CD4-positive, alpha-beta T cell (primary cell): ENCODE measurements around the gene CDK18. TPM values are rescaled to one million over a fixed set of nuclear protein-coding genes. Genes with fewer than 3 reads are reported as not detected.

ENCODE experiments used
- ATAC-seq: fragments of 200-7000 bp; cut with Tn5 transposase; one replicate; pipeline ENCODE4 v1.10.0; 2022; ENCODE audit warnings: mild to moderate bottlenecking; ENCODE audit not compliant: poor library complexity
- CTCF ChIA-PET: fragments of 350-600 bp; sonication (Branson Sonifier 250); formaldehyde crosslinking; loops from one replicate; lab custom pipeline; 2021; ENCODE audit warnings: antibody characterized with exemption, inconsistent platforms; lab: Charles Lee
- POLR2A ChIA-PET: fragments of 350-600 bp; sonication (Branson Sonifier 250); formaldehyde crosslinking; loops from one replicate; lab custom pipeline; 2021; ENCODE audit warnings: antibody characterized with exemption, inconsistent platforms; lab: Charles Lee
- DNase-seq, 14 experiments: peaks; one replicate each; pipeline ENCODE4 v3.0.0-alpha.2; 2013 to 2020; ENCODE audit warnings: mixed read lengths in 2 of 14
- H3K27ac ChIP-seq, 2 donors: one replicate each; pipeline versions ENCODE4 v1.5.1 to v1.7.0; 2013; ENCODE audit warnings: low read length in 2 of 2, low read depth in 1 of 2, mild to moderate bottlenecking in 1 of 2
- H3K27me3 ChIP-seq, 2 experiments: 1 replicate in 1 of 2; 2 replicates in 1 of 2; pipeline versions ENCODE4 v1.6.1 to v1.7.0; 2013; ENCODE audit warnings: low read length in 2 of 2, control low read depth in 1 of 2, mild to moderate bottlenecking in 1 of 2, moderate library complexity in 1 of 2; ENCODE audit not compliant: insufficient read depth in 2 of 2, control insufficient read depth in 1 of 2
- H3K36me3 ChIP-seq: one replicate; pipeline ENCODE4 v1.6.1; 2013; ENCODE audit warnings: low read length, control low read depth; ENCODE audit not compliant: insufficient read depth
- H3K4me1 ChIP-seq: one replicate; pipeline ENCODE4 v1.6.1; 2013; ENCODE audit warnings: low read length, control low read depth; ENCODE audit not compliant: insufficient read depth
- H3K4me3 ChIP-seq: one replicate; pipeline ENCODE4 v1.5.1; 2013; ENCODE audit warnings: mild to moderate bottlenecking, low read length, moderate library complexity
- H3K9me3 ChIP-seq, 2 experiments: 1 replicate in 1 of 2; 2 replicates in 1 of 2; pipeline versions ENCODE4 v1.6.1 to v1.7.0; 2013; ENCODE audit warnings: low read length in 2 of 2, mild to moderate bottlenecking in 2 of 2, control low read depth in 1 of 2, moderate library complexity in 1 of 2; ENCODE audit not compliant: control insufficient read depth in 1 of 2, insufficient read depth in 1 of 2
- H3K27ac Mint-ChIP-seq: one replicate; pipeline ENCODE4 v1.8.0; 2020; ENCODE audit warnings: mixed read lengths
- H3K27me3 Mint-ChIP-seq: one replicate; pipeline ENCODE4 v1.8.0; 2021; ENCODE audit warnings: mixed read lengths
- H3K36me3 Mint-ChIP-seq: one replicate; pipeline ENCODE4 v1.8.0; 2021; ENCODE audit warnings: low read depth, mixed read lengths
- H3K4me1 Mint-ChIP-seq: one replicate; pipeline ENCODE4 v1.8.0; 2021; ENCODE audit warnings: low read depth, mixed read lengths
- H3K4me3 Mint-ChIP-seq: one replicate; pipeline ENCODE4 v1.8.0; 2020; ENCODE audit warnings: mild to moderate bottlenecking, mixed read lengths
- H3K9me3 Mint-ChIP-seq: one replicate; pipeline ENCODE4 v1.8.0; 2020; ENCODE audit warnings: mixed read lengths
- intact Hi-C, 2 experiments: fragments of 100-400 bp; cut with DNase I in 1 of 2; cut with micrococcal nuclease in 1 of 2; formaldehyde crosslinking; loops; one replicate each; pipeline versions ENCODE4 v1.15.1 to v1.9.0; 2023 to 2025; cut with DNase I, micrococcal nuclease
- total RNA-seq, 174 experiments: library from RNA in 2 of 174; stranded (reverse) in 2 of 174; gene quantifications; one replicate each; pipeline ENCODE4 v1.2.3 and lab custom pipeline; 2021 to 2026
- TF ChIP-seq, protein P1 (sequence below): fragments of 200-600 bp; IDR thresholded peaks from one replicate; pipeline ENCODE4 v1.8.0; 2022; ENCODE audit warnings: antibody characterized with exemption, mild to moderate bottlenecking

CDK18 gene
- total RNA-seq, 2 experiments from 2014 or later = 1.6 to 2.7 TPM

DNA sequence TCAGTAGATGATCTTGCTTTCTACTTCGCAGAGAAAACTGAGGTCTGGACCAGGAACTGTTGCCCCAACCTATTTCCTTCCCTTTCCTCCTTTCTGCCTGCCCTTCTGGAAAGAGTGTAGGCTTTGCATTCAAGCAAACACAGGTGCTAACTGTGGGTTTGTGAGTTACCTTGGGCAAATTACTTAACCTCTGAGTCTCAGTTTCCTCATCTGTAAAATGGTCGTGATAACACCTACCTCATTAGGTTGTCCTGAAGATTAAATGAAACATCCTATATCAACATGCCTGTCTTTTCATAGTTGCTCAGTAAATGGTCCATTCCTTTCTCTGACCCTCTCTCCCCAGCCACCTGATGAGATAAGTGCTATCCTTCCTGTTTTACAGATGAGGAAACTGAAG is 39.1 kb upstream of the CDK18 start:
- ChIA-PET CTCF (no interaction called here), POLR2A (no interaction called here)
- no peak overlapping the region for H3K27ac Mint-ChIP-seq
- no peak for ATAC-seq
- peaks cover 20 to 26% of the 10 kb centered on the region in 2 experiments for H3K27me3 ChIP-seq
- H3K4me3 ChIP-seq = no peak overlapping the region
- no peaks in the 10 kb centered on the region for H3K36me3 ChIP-seq
- no peaks in the 10 kb centered on the region for H3K4me1 ChIP-seq
- no peaks in the 10 kb centered on the region for H3K9me3 ChIP-seq
- H3K4me1 Mint-ChIP-seq = no peaks in the 10 kb centered on the region
- H3K4me3 Mint-ChIP-seq = no peak overlapping the region
- no peaks in the 10 kb centered on the region for H3K9me3 Mint-ChIP-seq
- no peak overlapping the region for H3K27ac ChIP-seq
- peaks cover 48% of the 10 kb centered on the region for H3K27me3 Mint-ChIP-seq
- no peak for DNase-seq
- H3K36me3 Mint-ChIP-seq = no peaks in the 10 kb centered on the region
- intact Hi-C loops = no loop called here
- TF ChIP-seq, protein P1, sequence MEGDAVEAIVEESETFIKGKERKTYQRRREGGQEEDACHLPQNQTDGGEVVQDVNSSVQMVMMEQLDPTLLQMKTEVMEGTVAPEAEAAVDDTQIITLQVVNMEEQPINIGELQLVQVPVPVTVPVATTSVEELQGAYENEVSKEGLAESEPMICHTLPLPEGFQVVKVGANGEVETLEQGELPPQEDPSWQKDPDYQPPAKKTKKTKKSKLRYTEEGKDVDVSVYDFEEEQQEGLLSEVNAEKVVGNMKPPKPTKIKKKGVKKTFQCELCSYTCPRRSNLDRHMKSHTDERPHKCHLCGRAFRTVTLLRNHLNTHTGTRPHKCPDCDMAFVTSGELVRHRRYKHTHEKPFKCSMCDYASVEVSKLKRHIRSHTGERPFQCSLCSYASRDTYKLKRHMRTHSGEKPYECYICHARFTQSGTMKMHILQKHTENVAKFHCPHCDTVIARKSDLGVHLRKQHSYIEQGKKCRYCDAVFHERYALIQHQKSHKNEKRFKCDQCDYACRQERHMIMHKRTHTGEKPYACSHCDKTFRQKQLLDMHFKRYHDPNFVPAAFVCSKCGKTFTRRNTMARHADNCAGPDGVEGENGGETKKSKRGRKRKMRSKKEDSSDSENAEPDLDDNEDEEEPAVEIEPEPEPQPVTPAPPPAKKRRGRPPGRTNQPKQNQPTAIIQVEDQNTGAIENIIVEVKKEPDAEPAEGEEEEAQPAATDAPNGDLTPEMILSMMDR = no peak

- Mint-ChIP-seq H3K27ac (no peak overlapping the region), H3K4me1 (no peaks in the 10 kb centered on the region), H3K9me3 (no peaks in the 10 kb centered on the region), H3K4me3 (no peak overlapping the region), H3K27me3 (peaks cover 44% of the 10 kb centered on the region), H3K36me3 (no peaks in the 10 kb centered on the region)
- TF ChIP-seq, protein P1 = no peak
- Histone ChIP-seq H3K27me3 (peaks cover 14 to 26% of the 10 kb centered on the region in 2 experiments), H3K4me3 (no peak overlapping the region), H3K9me3 (no peaks in the 10 kb centered on the region), H3K36me3 (no peaks in the 10 kb centered on the region), H3K4me1 (no peaks in the 10 kb centered on the region), H3K27ac (no peak overlapping the region)
- CTCF ChIA-PET = interaction anchor here (0.5 kb wide), 1 partner anchor 22 kb away, joined by 4 read pairs; no protein-coding TSS in a partner anchor
- no peak for ATAC-seq
- DNase-seq = no peak
- intact Hi-C loops = no loop called here
- POLR2A ChIA-PET = interaction anchor here (0.7 to 1.0 kb wide), 2 partner anchors 10 to 1523 kb away, joined by 3 read pairs; no protein-coding TSS in a partner anchor
These were observed 37.8 kb upstream of the CDK18 start for GRCh38 chr1:205466595-205467220.

GRCh38 chr1:205470131-205470530 is 34.3 kb upstream of the CDK18 start:
- no peak overlapping the region for H3K27ac ChIP-seq
- POLR2A ChIA-PET = no interaction called here
- H3K9me3 ChIP-seq = peaks cover 5 to 7% of the 10 kb centered on the region in 2 experiments
- no peaks in the 10 kb centered on the region for H3K36me3 ChIP-seq
- peaks cover 17 to 30% of the 10 kb centered on the region in 2 experiments for H3K27me3 ChIP-seq
- no peaks in the 10 kb centered on the region for H3K4me1 Mint-ChIP-seq
- DNase-seq (no peak), ATAC-seq (no peak)
- intact Hi-C loops = no loop called here
- H3K4me3 ChIP-seq = no peak overlapping the region
- no peaks in the 10 kb centered on the region for H3K4me1 ChIP-seq
- H3K27me3 Mint-ChIP-seq = peaks cover 73% of the 10 kb centered on the region
- CTCF ChIA-PET = no interaction called here
- peaks cover 6% of the 10 kb centered on the region for H3K9me3 Mint-ChIP-seq
- no peaks in the 10 kb centered on the region for H3K36me3 Mint-ChIP-seq
- H3K4me3 Mint-ChIP-seq = no peak overlapping the region
- no peak overlapping the region for H3K27ac Mint-ChIP-seq
- TF ChIP-seq, protein P1 = no peak
